Motor neuron (in vitro differentiated cells): Measurements from ENCODE around the gene KRT77. TPM values are rescaled to one million over a fixed set of nuclear protein-coding genes. Genes with fewer than 3 reads are reported as not detected.

Experiments used
- ATAC-seq, 8 experiments: fragments of 200-7000 bp; cut with Tn5 transposase; replicated peaks in 6 of 8; 2 replicates each; pipeline ENCODE4 v1.8.0; 2021; ENCODE audit warnings: mild to moderate bottlenecking in 8 of 8, moderate library complexity in 8 of 8
- H3K27ac ChIP-seq, 2 donors: fragments of 250-450 bp; sonication (Bioruptor Pico); 2 replicates each; pipeline ENCODE4 v1.9.0; 2021; ENCODE audit warnings: antibody characterized with exemption in 2 of 2, mild to moderate bottlenecking in 2 of 2, moderate library complexity in 1 of 2
- H3K4me1 ChIP-seq, 2 donors: fragments of 250-450 bp; sonication (Bioruptor Pico); replicated peaks in 1 of 2; 2 replicates each; pipeline ENCODE4 v1.6.1; 2021; ENCODE audit warnings: antibody characterized with exemption in 2 of 2, mild to moderate bottlenecking in 2 of 2, moderate library complexity in 1 of 2
- H3K4me3 ChIP-seq, 5 donors: fragments of 250-450 bp; sonication (Bioruptor Pico); 2 replicates each; pipeline ENCODE4 v1.9.0; 2021; ENCODE audit warnings: antibody characterized with exemption in 5 of 5, mild to moderate bottlenecking in 5 of 5, moderate library complexity in 4 of 5
- WGBS, 10 experiments: fragments of 450-650 bp; shearing (Covaris generic); methylation state at CpG; one replicate each; pipeline ENCODE4 v1.0.0; 2022; 5-methylcytosine and 5-hydroxymethylcytosine counted together
- in situ Hi-C, 9 experiments: fragments of 400-800 bp; cut with MboI; loops; one replicate each; pipeline ENCODE4 v1.15.0; 2021; ENCODE audit warnings: low sequenced_read_pairs in 9 of 9, low pct_unique_long_range_greater_than_20kb in 2 of 9; ENCODE audit not compliant: unreplicated experiment in 9 of 9
- total RNA-seq, 8 experiments: library from RNA; unstranded; fragments of 300-600 nt; gene quantifications; 2 replicates each; pipeline versions ENCODE4 v1.2.3 to v1.2.4, GENCODE V29; 2022

KRT77 gene
- total RNA-seq, 8 experiments from 2014 or later = 0.09 to 0.38 (median 0.21) TPM; not detected in 4

DNA sequence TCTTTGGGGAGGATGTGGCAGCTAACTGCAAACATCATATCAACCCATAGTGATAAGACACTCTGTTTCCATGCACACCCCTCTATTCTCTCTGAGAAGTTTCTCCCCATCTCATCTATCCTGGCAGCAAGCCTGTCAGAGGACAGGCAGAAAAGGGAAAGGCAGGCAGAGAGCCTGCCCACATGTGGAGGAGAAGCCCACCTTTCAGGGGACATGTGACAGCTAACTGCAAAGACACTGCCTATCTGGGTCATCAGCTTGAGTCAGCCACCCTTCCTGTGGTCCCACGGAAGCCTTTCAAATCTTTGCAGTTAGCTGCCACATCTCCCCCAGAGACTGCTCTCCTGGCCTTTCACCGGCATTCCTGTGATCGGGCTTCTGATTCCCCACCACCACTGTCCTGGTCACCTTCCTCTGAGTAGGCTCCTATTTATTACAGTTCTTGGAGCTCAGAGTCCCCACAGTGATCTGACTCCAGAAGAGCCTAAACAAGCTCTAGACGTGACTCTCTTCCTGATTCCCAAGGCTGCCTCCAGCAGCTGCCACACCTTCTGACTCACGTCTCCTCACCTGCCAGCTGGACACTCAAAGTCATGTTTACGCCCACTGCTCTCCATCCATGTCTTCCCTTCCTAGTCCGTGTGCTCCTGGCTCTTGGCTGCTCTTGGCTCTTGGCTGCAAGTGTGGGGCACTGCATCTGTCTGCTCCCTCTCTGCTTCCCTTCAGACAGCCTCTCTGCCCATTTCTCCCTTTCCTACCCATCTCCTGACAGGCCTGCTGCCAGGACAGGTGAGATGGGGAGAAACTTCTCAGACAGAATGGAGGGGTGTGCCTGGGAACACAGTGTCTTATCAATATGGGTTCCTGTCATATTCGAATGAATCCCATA is 15.6 kb downstream of the KRT77 start:
- no peak for ATAC-seq
- H3K4me1 ChIP-seq = no peaks in the 10 kb centered on the region
- WGBS, 10 experiments = 0 to 80% (median 63%) methylated on average over 1 to 6 of the region's 8 CpGs; no CpG with 5 or more reads in 2 of the 10 experiments
- no peak overlapping the region for H3K27ac ChIP-seq
- H3K4me3 ChIP-seq = no peak overlapping the region
- in situ Hi-C loops = no loop called here

DNA sequence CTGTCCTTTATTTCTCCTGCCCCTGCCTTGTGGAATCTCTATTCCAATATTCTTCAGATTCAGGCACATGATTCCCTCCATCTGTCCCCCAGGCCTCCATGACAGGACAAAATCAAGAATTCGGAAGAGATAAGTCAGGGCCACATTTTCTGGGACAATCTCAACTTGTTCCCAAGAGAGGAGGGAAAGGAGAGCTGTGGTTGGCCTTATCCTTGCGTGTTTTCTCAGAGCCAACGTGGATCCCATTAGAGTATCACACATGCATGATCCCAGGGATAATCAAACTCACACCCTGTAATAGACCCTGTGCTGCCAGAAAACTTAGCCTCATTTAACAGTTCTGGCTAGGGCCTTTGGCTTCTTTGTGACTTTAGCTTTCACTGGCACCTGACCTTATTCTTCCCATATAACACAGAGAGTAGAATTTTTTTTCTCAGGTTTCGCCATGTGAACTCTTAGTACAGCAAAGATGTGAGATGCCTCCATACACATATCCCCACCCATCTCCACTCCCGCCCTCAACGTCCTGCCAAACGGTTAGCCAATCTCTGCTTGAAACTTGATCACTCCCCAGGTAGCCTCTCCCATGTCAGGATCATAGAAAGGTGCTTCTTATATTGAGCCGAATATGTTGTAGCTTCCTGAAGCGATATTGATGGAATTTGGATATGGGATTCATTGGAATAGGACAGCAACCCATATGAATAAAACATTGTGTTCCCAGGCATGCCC is 16.4 kb downstream of the KRT77 start:
- in situ Hi-C loops = no loop called here

DNA sequence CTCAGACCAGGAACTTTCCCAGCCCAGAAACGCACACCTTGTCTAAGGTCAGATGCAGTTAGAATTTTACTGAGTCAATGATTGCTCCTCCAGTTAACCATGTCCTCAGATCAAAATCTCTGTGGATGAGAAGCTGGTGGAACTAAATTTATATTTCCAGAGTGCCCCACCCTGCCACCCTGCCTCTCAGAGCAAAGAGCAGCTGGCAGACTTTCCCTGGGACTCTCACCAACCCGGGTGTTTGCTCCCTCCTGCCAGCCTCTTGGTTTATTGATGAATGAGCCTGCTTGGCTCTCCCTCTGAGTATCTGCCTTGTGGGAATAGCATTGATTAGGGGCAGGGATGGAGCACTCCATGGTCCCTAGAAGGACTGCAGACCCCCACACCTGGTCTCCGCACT is 17.3 kb downstream of the KRT77 start:
- Histone ChIP-seq H3K4me3 (no peak overlapping the region), H3K27ac (no peak overlapping the region), H3K4me1 (no peaks in the 10 kb centered on the region)
- 0 to 90% (median 76%) methylated on average over 1 to 3 of the region's 3 CpGs; no CpG with 5 or more reads in 3 of the 10 experiments for WGBS, 10 experiments
- ATAC-seq = no peak
- in situ Hi-C loops = no loop called here

More for the DNA sequence above, 16.4 kb downstream of the KRT77 start:
- Histone ChIP-seq H3K4me1 (no peaks in the 10 kb centered on the region), H3K4me3 (no peak overlapping the region), H3K27ac (no peak overlapping the region)
- WGBS, 10 experiments = 28 to 90% (median 61%) methylated on average over 1 to 6 of the region's 9 CpGs; no CpG with 5 or more reads in 2 of the 10 experiments
- ATAC-seq = no peak

DNA sequence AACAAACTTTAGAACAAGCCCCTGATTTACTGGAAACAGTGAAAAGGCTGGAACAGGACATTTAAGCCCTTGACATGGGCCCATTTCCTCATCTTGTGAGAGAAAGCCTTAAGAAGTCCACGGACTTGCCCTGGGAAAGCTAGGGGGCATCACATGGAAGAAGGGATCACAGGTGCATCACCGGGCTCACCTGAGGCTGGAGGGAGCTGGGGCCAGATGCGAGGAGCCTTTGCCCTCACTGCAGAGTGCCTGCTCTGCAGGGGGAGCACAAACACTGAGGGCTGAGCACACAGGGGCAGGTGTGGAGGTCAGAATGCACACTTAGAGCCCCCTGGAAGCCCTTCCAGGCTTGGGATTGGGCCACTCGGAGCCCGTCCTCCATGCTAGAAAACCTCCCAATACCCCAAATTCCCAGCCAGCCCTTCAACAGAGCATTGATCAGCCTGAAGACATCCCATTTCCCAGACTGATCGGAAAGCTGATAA is 17.9 kb downstream of the KRT77 start:
- 0 to 61% (median 20%) methylated on average over 1 to 4 of the region's 6 CpGs; no CpG with 5 or more reads in 3 of the 10 experiments for WGBS, 10 experiments
- in situ Hi-C loops = no loop called here
- no peak for ATAC-seq

DNA sequence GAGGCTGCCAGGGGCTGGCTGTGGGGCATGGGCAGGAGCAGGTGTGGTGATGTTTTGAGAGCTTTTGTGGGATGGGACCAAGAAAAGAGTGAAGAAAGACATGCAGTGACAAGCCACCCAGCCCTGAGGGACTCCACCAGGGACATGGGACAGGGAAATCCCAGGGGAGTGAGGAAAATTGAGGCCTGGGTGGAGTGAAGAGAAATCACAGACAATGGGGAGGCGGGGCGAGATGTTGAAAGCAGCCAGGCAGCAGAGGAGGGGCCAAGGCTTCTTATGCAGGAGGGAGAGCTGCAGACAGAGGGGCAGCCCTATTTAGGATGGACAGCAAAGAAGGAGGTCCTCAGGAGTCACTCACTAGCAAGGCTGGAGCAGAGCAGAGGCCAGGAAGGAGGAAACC is 18.9 kb downstream of the KRT77 start:
- WGBS, 10 experiments = 60% methylated on average over 2 of the region's 2 CpGs; no CpG with 5 or more reads in 9 of the 10 experiments
- peak in 1 of 8 experiments; percentile 41 for ATAC-seq

More for the DNA sequence above, 17.9 kb downstream of the KRT77 start:
- no peak overlapping the region for H3K4me3 ChIP-seq
- no peak overlapping the region for H3K27ac ChIP-seq
- no peaks in the 10 kb centered on the region for H3K4me1 ChIP-seq

DNA sequence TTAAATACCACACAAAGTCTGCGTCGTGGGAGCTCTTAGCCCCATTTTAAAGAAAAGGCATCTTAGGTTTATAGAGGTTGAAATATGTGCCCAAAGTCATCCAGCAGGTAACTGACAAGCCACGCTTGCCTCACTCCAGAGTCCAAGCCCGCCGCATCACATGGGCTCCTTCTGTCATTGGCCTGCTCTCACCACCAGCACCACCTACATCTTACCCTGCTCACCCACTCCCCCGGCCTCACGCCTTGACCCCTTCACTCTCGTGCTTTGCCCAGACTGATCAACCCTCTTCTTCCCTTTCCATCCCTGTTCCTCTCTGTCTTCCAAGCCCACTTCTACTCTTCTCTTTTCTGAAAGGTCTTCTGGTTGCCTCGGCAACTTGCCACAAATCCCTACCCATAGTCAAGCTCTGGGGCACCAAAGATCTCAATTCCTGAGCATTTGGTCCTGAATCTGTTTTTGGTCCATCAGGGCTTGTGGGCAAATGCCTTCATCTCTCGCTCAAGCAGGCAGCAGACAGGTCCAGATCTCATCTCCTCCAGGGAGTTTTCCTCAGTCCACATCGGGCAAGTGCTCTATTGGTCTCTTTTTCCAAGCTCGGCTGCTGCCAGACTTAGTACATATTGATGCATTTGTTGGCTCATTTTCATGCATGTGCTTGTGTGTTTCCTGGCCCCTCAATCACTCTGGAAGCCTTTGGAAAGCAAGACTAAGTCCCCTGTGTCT is 19.6 kb downstream of the KRT77 start:
- Histone ChIP-seq H3K27ac (no peak overlapping the region), H3K4me3 (no peak overlapping the region), H3K4me1 (no peaks in the 10 kb centered on the region)
- WGBS, 10 experiments = 19 to 89% (median 66%) methylated on average over 1 to 10 of the region's 12 CpGs; no CpG with 5 or more reads in 2 of the 10 experiments
- ATAC-seq = no peak
- in situ Hi-C loops = no loop called here

More for the DNA sequence above, 18.9 kb downstream of the KRT77 start:
- Histone ChIP-seq H3K27ac (no peak overlapping the region), H3K4me3 (no peak overlapping the region), H3K4me1 (no peaks in the 10 kb centered on the region)
- in situ Hi-C loops = no loop called here

DNA sequence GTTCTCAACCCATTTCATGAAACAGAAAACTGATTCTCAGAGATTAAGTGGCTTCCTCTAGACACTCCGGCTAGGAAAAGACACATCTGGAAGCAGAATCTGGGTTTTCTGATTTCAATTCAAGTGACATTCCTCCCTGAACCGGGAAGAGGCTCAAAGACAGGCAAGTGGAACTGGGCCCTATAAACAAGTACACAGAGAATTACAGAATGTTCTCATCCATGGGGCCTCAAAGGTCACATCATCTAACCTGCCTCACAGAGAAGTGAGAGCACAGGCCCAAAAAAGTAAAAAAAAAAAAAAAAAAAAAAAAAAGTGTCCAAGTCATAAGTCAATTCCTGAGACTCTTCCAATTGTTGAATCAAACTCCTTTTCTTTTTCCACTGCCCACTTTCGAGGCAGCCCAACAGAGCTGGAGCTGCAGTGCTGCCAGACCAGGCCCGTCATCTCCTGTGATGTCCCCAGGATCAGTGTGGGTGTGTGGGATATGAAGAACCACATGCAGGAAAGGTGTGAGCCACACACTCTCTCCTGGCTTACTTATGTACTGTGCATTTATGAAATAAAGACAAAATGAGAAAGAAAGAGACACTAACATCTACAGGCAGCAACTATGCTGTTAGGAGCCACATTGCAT is 20.3 kb downstream of the KRT77 start:
- Histone ChIP-seq H3K4me1 (no peaks in the 10 kb centered on the region), H3K4me3 (no peak overlapping the region), H3K27ac (no peak overlapping the region)
- in situ Hi-C loops = no loop called here
- no peak for ATAC-seq
- WGBS, 10 experiments = 20 to 77% (median 50%) methylated on average over 1 to 2 of the region's 4 CpGs; no CpG with 5 or more reads in 3 of the 10 experiments

DNA sequence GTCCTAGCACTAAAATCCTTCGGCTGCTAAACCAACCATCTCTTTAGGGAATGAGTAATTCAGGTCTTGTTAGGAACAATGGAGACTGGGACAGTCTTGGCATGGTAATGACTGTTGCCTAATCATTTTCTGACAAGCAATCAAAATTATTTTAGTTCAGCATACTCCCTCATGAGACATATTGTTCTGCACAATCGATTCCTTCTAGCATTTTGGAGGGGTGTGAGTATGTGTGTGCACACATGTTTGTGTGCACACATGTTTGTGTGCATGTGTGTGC is 21.0 kb downstream of the KRT77 start:
- ATAC-seq = no peak
- no peak overlapping the region for H3K27ac ChIP-seq
- H3K4me1 ChIP-seq = no peaks in the 10 kb centered on the region
- no peak overlapping the region for H3K4me3 ChIP-seq
- in situ Hi-C loops = no loop called here
- 0 to 83% (median 0%) methylated on average over 1 to 2 of the region's 2 CpGs; no CpG with 5 or more reads in 3 of the 10 experiments for WGBS, 10 experiments

DNA sequence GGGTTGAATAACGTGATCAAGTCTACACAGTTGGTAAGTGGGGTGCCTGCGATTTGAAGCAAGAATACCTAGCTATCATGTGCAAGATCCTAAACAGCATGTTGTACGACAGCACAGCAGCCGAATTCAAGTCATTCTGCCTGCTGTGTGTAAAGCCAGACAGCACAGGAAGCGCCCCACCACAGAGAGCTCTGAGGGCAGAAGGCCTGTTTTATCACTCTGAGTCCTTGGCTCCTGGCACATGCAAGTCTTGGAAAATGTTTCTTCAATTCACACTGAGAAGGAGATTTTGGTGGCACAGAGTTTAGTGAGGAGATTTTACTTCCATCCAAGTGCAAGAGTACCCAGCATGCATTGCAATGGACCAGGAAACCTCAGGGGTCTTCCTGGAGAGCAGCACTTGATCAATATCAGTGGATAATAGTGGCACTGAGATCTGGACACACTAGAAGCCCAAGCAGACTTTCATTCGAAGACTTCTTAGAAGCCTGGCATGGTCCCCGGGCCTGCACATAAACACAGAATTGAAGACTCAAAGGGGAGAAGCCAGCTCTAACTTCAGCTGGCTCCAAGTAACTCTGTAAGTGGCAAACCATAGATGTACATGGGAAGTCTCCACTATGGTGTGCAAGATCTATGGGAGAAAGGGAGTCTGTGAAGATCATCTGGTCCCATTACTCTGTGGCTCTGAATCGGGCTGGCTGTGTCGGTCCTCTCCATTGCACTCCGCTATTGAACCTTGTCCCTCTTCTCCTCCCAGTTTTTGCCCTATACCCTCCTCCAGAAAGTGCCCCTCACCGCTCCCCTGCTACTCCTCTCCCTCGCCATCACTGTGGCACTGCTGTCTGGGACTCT is 21.6 kb downstream of the KRT77 start:
- Histone ChIP-seq H3K4me1 (no peaks in the 10 kb centered on the region), H3K27ac (no peak overlapping the region), H3K4me3 (no peak overlapping the region)
- 0 to 90% (median 54%) methylated on average over 2 to 8 of the region's 12 CpGs for whole genome bisulfite sequencing, 10 experiments
- no peak for ATAC-seq
- in situ Hi-C loops = no loop called here

DNA sequence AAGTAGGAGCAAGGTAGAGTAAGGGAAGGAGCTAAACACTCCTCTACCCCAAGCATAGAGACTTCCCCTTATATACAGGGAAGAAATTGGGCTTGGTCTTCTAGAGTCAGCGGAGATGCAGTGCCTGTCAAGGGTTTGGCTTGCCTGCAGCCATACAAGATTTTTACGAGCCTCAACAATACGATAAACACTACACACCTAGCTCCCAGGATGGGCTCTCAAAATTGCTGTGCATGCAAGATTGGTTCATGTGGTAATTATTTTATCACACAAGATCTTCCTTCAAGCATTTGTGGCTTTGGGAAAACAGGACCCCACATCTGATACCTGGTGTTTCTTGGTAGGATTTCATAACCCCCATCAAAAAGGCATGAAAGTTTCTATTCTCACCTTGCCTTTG is 23.0 kb downstream of the KRT77 start, which contains the start of gene KRT1:
KRT1 (minus strand) TSS at position 45 of the 400 bp plus-strand sequence. CDS start 59 bp downstream, outside the sequence.
- in situ Hi-C loops = no loop called here
- Histone ChIP-seq H3K4me1 (no peaks in the 10 kb centered on the region), H3K27ac (no peak within 1 kb of the TSS), H3K4me3 (no peak within 1 kb of the TSS)
- WGBS, 10 experiments = 78 to 100% (median 83%) methylated on average over 3 of the region's 3 CpGs; no CpG with 5 or more reads in 7 of the 10 experiments
- no peak for ATAC-seq

DNA sequence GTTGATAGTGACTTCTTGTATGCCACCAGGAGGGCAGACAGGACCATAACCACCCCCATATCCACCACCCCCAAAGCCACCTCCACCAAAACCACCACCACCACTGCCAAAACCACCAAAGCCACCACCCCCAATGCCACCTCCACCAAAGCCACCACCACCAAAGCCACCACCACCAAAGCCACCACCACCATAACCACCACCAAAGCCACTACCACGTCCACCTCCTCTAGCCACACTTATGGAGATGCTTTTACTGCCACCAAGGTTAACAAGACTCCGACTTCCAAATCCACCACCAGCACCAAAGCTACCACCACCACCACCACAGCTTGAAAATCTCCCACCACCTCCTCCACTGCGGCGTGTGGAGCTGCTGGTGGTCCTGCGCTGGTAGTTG is 23.4 kb downstream of the KRT77 start:
- Histone ChIP-seq H3K27ac (no peak overlapping the region), H3K4me1 (no peaks in the 10 kb centered on the region), H3K4me3 (no peak overlapping the region)
- 40 to 100% methylated on average over 1 of the region's 5 CpGs; no CpG with 5 or more reads in 8 of the 10 experiments for WGBS, 10 experiments
- in situ Hi-C loops = no loop called here
- no peak for ATAC-seq

DNA sequence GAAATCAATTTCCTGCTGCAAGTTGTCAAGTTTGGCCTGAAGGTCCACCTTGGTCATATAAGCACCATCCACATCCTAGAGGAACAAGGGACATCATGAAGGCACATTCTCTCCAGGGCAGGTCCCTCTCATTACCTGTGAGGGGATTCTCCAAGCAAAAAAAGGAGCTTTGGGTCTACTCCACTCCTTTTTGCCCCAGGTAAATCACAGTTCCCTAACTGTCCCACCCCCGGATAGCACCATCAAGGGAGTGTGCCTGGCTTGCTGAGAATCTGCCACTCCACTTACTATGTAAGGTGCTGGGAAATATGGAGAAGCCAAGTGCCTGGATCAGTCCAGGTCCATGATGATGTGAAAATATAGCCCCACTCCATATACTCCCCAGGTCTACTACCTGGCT is 25.7 kb downstream of the KRT77 start:
- WGBS, 10 experiments = 0 to 80% (median 40%) methylated on average over 1 of the region's 1 CpG; no CpG with 5 or more reads in 5 of the 10 experiments
- H3K4me1 ChIP-seq = no peaks in the 10 kb centered on the region
- in situ Hi-C loops = no loop called here
- H3K4me3 ChIP-seq = no peak overlapping the region
- no peak overlapping the region for H3K27ac ChIP-seq
- no peak for ATAC-seq
